Measurements from ENCODE around the gene RNF157. TPM values are rescaled to one million over a fixed set of nuclear protein-coding genes. Genes with fewer than 3 reads are reported as not detected.

The RNF157 gene
- total RNA-seq, 2 donors from 2014 or later, result 9.6 to 11.2 TPM

DNA sequence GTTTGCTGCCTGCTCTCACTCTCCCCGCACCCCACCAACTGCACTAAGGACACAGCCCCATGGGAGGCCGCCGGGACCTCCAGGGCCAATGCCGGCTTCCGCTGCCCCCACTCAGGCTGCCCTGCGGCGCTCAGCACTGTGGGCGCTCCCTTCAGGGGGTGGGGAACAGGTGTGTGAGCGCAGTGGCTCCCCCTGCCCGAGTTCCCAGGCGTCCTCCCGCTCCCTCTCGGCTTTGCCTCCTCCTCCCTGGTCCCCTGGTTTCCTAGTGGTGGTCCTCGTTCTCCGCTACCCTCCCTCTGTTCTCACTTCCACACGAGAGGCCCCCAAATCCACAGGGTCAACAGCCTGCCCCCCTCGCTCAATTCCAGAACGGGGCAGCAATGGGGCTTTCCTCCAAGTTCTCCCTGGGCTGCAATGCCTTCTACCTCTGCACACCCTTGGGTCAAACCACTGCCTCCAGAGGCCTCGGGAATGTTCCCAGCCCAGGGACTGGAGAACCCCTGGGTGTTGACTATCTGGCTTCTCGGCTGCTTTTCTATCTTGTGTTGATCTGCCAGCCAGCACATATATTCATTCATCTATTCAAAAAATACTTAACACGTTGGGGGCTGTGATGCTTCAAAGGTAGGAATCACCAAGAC lies 109.1 kb downstream of the RNF157 start:
- H3K4me1 ChIP-seq (ENCODE audit: control insufficient read depth, insufficient read depth, low read length), result peaks cover 17% of the 10 kb centered on the region
- peaks cover 22% of the 10 kb centered on the region for H3K27me3 ChIP-seq (ENCODE audit: control insufficient read depth, insufficient read depth, low read length, poor library complexity, severe bottlenecking)
- DNase-seq, result peak; percentile 72

DNA sequence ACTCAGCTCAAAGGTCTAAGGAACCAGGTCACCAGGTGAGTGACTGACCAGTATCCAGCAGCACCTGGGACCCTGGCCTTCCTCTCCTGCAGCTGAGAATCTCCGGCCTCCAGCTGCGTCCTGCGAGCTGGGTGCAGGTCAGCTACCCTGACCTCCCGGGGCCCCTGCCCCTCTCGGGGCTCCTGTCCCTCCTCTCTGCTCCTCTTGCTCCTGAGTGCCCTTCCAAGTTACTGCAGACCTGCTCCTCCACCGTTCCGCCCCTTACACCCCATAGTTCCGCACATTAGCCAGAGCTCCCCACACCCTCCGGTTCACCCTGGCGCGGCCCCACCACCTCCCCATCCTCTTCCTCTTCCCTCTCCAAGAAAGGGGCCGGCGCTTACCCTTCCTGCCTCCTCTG lies 109.8 kb downstream of the RNF157 start:
- peaks cover 15% of the 10 kb centered on the region for H3K27me3 ChIP-seq (ENCODE audit: control insufficient read depth, insufficient read depth, low read length, poor library complexity, severe bottlenecking)

More for the DNA sequence above, 109.1 kb downstream of the RNF157 start:
- H3K27me3 Mint-ChIP-seq (ENCODE audit: insufficient read depth), result peaks cover 66% of the 10 kb centered on the region
- H3K9me3 Mint-ChIP-seq, result no peaks in the 10 kb centered on the region
- Histone ChIP-seq H3K9me3 (ENCODE audit: control insufficient read depth, low read length) (no peaks in the 10 kb centered on the region), H3K9ac (ENCODE audit: extremely low read depth, low read length, poor library complexity, severe bottlenecking) (no peak overlapping the region), H3K36me3 (ENCODE audit: control insufficient read depth, insufficient read depth, low read length) (no peaks in the 10 kb centered on the region), H3K4me3 (ENCODE audit: low read length) (no peak overlapping the region), H3K27ac (ENCODE audit: low read depth, low read length) (no peak overlapping the region)
- peak overlapping the region; percentile 40 for H3K4me3 Mint-ChIP-seq
- 75 to 76% methylated on average over 18 to 21 of the region's 21 CpGs for WGBS, 2 experiments (ENCODE audit: insufficient coverage in 1 of 2, insufficient read length in 1 of 2)
- TF ChIP-seq CTCF (conservative IDR thresholded peaks at IDR 0.05), result no peak
- no peaks in the 10 kb centered on the region for H3K36me3 Mint-ChIP-seq (ENCODE audit: low read depth)
- peaks cover 35% of the 10 kb centered on the region for H3K4me1 Mint-ChIP-seq
- no peak overlapping the region for H3K27ac Mint-ChIP-seq

GRCh38 chr17:76125922-76126321 lies 114.4 kb downstream of the RNF157 start:
- no peaks in the 10 kb centered on the region for H3K27me3 ChIP-seq (ENCODE audit: control insufficient read depth, insufficient read depth, low read length, poor library complexity, severe bottlenecking)
- 93 to 96% methylated on average over 1 of the region's 1 CpG for WGBS, 2 experiments (ENCODE audit: insufficient coverage in 1 of 2, insufficient read length in 1 of 2)
- H3K27ac Mint-ChIP-seq, result no peak overlapping the region
- no peak for DNase-seq
- H3K27ac ChIP-seq (ENCODE audit: low read depth, low read length), result no peak overlapping the region
- no peak overlapping the region for H3K9ac ChIP-seq (ENCODE audit: extremely low read depth, low read length, poor library complexity, severe bottlenecking)
- no peak overlapping the region for H3K4me3 ChIP-seq (ENCODE audit: low read length)
- no peaks in the 10 kb centered on the region for H3K9me3 Mint-ChIP-seq
- H3K27me3 Mint-ChIP-seq (ENCODE audit: insufficient read depth), result peaks cover 34% of the 10 kb centered on the region
- no peak overlapping the region for H3K4me3 Mint-ChIP-seq
- no peaks in the 10 kb centered on the region for H3K36me3 Mint-ChIP-seq (ENCODE audit: low read depth)
- H3K4me1 ChIP-seq (ENCODE audit: control insufficient read depth, insufficient read depth, low read length), result no peaks in the 10 kb centered on the region
- H3K4me1 Mint-ChIP-seq, result peaks cover 13% of the 10 kb centered on the region
- no peak for TF ChIP-seq CTCF (conservative IDR thresholded peaks at IDR 0.05)
- H3K9me3 ChIP-seq (ENCODE audit: control insufficient read depth, low read length), result no peaks in the 10 kb centered on the region
- H3K36me3 ChIP-seq (ENCODE audit: control insufficient read depth, insufficient read depth, low read length), result no peaks in the 10 kb centered on the region

More for the DNA sequence above, 109.8 kb downstream of the RNF157 start:
- Histone ChIP-seq H3K27ac (ENCODE audit: low read depth, low read length) (no peak overlapping the region), H3K9me3 (ENCODE audit: control insufficient read depth, low read length) (no peaks in the 10 kb centered on the region), H3K9ac (ENCODE audit: extremely low read depth, low read length, poor library complexity, severe bottlenecking) (no peak overlapping the region), H3K36me3 (ENCODE audit: control insufficient read depth, insufficient read depth, low read length) (no peaks in the 10 kb centered on the region), H3K4me1 (ENCODE audit: control insufficient read depth, insufficient read depth, low read length) (peaks cover 17% of the 10 kb centered on the region), H3K4me3 (ENCODE audit: low read length) (no peak overlapping the region)
- Mint-ChIP-seq H3K27ac (no peak overlapping the region), H3K36me3 (ENCODE audit: low read depth) (no peaks in the 10 kb centered on the region), H3K4me1 (peaks cover 31% of the 10 kb centered on the region), H3K27me3 (ENCODE audit: insufficient read depth) (peaks cover 60% of the 10 kb centered on the region), H3K9me3 (no peaks in the 10 kb centered on the region), H3K4me3 (peak overlapping the region; percentile 40)
- WGBS, 2 experiments (ENCODE audit: insufficient coverage in 1 of 2, insufficient read length in 1 of 2), result 77 to 94% methylated on average over 6 to 13 of the region's 13 CpGs
- peak; percentile 69 for DNase-seq
- TF ChIP-seq CTCF (conservative IDR thresholded peaks at IDR 0.05), result no peak

Measured in endodermal cell (in vitro differentiated cells).